BJ (cell line): ENCODE results near the gene CACNA2D3. TPM values are rescaled to one million over a fixed set of nuclear protein-coding genes. Genes with fewer than 3 reads are reported as not detected.

Experiments used
- CTCF ChIA-PET: fragments of 350-600 bp; formaldehyde crosslinking; extraction: SDS; loops from one replicate; lab custom pipeline; 2021; ENCODE audit warnings: antibody characterized with exemption, inconsistent platforms; lab: Yijun Ruan, JAX
- POLR2A ChIA-PET: fragments of 300-600 bp; sonication (Branson Sonifier 250); formaldehyde crosslinking; extraction: SDS; loops from one replicate; lab custom pipeline; 2021; ENCODE audit warnings: antibody characterized with exemption; lab: Charles Lee
- DNase-seq: peaks from one replicate; pipeline ENCODE4 v3.0.0-alpha.2; 2011; ENCODE audit warnings: low read depth
- H3K27me3 ChIP-seq: 2 replicates; pipeline ENCODE4 v1.6.0; 2011; ENCODE audit warnings: low read length; ENCODE audit not compliant: control insufficient read depth, insufficient read depth
- H3K36me3 ChIP-seq: 2 replicates; pipeline ENCODE4 v1.5.1; 2011; ENCODE audit warnings: low read length; ENCODE audit not compliant: control insufficient read depth, insufficient read depth
- H3K4me3 ChIP-seq: 2 replicates; pipeline ENCODE4 v1.5.1; 2011; ENCODE audit warnings: low read depth, mild to moderate bottlenecking, control low read depth, low read length
- polyA plus RNA-seq: library from polyadenylated mRNA; depleted of rRNA; stranded (reverse); fragments of >200 nt; gene quantifications from 2 replicates; pipeline ENCODE4 v1.2.3, GENCODE V29; 2011
- TF ChIP-seq, protein P1 (sequence below): IDR thresholded peaks from 2 replicates; pipeline ENCODE4 v1.5.1; 2011; ENCODE audit warnings: low read depth, mild to moderate bottlenecking, control low read depth, inconsistent platforms, low read length, moderate library complexity; ENCODE audit not compliant: insufficient read depth

Gene CACNA2D3
- polyA plus RNA-seq, 1 experiment, result 0.56 TPM

DNA sequence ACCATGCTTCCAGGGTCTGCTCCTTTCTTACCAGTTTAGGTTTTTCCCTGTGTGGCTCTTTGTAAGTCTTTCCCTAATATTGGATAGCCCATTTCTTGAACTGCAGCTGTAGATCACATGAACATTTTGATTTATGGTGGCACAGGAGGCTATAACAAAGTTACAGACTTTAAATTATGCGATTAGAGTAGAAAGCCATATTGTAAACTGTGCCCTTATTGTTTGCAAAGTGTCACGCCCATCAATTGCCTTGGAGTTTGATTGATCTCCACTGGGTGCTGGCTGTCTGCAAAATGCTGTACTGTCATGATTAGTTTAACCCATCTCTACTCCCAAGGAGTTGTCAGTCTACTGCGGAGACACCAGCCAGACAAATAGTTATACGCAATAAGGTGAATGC, 110.3 kb downstream of the CACNA2D3 start:
- TF ChIP-seq, protein P1, sequence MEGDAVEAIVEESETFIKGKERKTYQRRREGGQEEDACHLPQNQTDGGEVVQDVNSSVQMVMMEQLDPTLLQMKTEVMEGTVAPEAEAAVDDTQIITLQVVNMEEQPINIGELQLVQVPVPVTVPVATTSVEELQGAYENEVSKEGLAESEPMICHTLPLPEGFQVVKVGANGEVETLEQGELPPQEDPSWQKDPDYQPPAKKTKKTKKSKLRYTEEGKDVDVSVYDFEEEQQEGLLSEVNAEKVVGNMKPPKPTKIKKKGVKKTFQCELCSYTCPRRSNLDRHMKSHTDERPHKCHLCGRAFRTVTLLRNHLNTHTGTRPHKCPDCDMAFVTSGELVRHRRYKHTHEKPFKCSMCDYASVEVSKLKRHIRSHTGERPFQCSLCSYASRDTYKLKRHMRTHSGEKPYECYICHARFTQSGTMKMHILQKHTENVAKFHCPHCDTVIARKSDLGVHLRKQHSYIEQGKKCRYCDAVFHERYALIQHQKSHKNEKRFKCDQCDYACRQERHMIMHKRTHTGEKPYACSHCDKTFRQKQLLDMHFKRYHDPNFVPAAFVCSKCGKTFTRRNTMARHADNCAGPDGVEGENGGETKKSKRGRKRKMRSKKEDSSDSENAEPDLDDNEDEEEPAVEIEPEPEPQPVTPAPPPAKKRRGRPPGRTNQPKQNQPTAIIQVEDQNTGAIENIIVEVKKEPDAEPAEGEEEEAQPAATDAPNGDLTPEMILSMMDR, result no peak
- DNase-seq, result no peak
- H3K4me3 ChIP-seq, result no peak overlapping the region
- H3K27me3 ChIP-seq, result no peaks in the 10 kb centered on the region
- H3K36me3 ChIP-seq, result no peaks in the 10 kb centered on the region
- POLR2A ChIA-PET, result no interaction called here
- CTCF ChIA-PET, result no interaction called here

DNA sequence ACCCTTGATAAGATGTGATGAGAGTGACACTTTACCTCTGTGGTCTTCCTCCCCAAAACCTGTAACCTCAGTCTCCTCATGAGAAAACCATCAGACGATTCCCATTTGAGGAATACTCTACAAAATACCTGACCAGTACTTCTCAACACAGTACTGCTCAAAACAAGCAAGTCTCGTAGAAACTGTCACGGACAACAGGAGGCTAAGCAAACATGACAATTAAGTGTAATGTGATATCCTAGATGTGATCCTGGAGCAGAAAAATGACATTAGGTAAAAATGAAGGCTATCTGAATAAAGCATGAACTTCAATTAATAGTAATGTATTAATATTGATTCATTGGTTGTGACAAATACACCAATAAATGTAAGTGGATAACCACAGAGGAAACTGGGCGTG, 113.6 kb downstream of the CACNA2D3 start:
- no peaks in the 10 kb centered on the region for H3K27me3 ChIP-seq
- H3K36me3 ChIP-seq, result no peaks in the 10 kb centered on the region
- TF ChIP-seq, protein P1, result no peak
- H3K4me3 ChIP-seq, result no peak overlapping the region
- ChIA-PET CTCF (no interaction called here), POLR2A (no interaction called here)
- DNase-seq, result no peak

DNA sequence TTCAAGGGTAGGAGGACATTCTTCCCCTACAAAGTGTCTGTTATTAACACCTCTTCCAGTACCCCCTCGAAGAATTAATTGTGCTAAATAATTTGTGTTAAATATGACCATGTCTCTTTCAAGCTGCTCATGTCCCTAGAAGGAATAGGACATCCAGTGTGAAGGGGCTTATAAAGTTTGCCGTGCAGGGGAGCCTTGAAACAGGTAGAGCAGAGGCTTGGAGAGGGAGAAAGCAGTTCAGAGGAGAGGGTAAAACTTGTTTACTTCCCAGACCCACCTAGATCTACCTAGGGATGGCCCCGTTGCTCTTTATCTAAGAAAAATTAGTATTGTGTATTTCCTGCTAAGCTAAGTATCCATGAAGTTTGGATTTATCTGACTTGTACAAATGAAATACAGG, 114.8 kb downstream of the CACNA2D3 start:
- POLR2A ChIA-PET, result no interaction called here
- H3K27me3 ChIP-seq, result no peaks in the 10 kb centered on the region
- H3K4me3 ChIP-seq, result no peak overlapping the region
- CTCF ChIA-PET, result no interaction called here
- no peak for DNase-seq
- TF ChIP-seq, protein P1, result no peak
- H3K36me3 ChIP-seq, result no peaks in the 10 kb centered on the region

DNA sequence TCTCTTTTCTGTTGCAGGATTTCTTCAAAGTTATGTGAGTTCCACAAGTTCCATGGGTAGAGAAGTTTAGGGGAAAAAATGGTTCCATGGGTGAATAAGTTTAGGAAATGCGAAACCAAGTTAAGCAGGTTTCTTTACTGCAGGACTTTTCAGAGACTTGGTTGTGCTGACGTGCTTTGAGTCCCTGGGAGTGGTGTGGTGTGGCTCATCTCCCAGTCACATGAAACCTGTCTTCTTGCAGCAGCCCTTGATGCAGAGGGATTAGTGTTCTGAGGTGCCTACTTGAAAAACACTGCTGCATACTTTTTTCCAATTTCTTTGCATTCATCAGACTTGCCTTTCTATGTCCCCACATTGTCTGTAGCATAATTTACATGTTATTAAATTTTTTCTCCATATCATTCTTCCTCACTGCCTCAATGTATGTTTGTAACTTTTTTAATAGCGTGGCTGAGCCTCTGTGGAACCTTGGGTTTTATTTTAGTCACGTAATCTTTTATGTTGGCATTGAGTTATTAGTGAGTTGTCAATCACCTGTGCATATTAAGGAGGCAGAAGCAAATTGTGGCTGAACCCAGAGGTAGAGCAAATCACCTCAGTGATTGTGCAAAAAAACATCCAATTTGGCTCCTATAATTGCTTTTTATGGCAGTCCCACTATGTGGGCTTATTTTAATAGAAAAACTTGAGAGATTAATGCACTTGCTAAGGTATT, 115.6 kb downstream of the CACNA2D3 start:
- CTCF ChIA-PET, result no interaction called here
- H3K36me3 ChIP-seq, result no peaks in the 10 kb centered on the region
- POLR2A ChIA-PET, result no interaction called here
- no peak for DNase-seq
- TF ChIP-seq, protein P1, result no peak
- H3K4me3 ChIP-seq, result no peak overlapping the region
- no peaks in the 10 kb centered on the region for H3K27me3 ChIP-seq

DNA sequence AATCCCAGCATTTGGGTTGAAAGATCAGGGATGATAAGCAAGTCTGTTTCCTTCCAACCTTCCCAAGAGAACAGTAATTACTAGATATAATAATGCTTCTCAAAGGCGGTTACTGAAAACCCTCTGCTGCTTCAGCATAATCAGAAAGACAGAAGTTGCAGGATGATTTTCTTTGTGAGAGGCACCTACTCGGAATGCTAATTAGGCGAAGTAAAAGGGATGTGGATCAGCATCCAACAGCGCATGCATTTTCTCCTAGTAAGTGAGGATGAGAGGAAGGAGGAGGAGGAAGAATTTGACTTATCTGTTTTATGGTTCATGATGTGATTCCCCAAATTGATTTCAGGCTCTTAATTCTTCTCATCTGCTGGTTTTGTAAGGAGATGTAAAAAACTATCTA, 118.0 kb downstream of the CACNA2D3 start:
- Histone ChIP-seq H3K36me3 (no peaks in the 10 kb centered on the region), H3K4me3 (no peak overlapping the region), H3K27me3 (no peaks in the 10 kb centered on the region)
- TF ChIP-seq, protein P1, result no peak
- no peak for DNase-seq
- CTCF ChIA-PET, result no interaction called here
- POLR2A ChIA-PET, result no interaction called here
